ENCODE measurements around the gene C3orf18. TPM values are rescaled to one million over a fixed set of nuclear protein-coding genes. Genes with fewer than 3 reads are reported as not detected.

The C3orf18 gene
- total RNA-seq, 4 donors from 2014 or later, result 1.3 to 3.7 (median 2.2) TPM

- Histone ChIP-seq H3K4me3 (no peak overlapping the region), H3K9me3 (no peaks in the 10 kb centered on the region), H3K36me3 (peaks cover 16% of the 10 kb centered on the region), H3K27me3 (no peaks in the 10 kb centered on the region), H3K27ac (peak overlapping the region; percentile 68), H3K4me1 (peaks cover 26% of the 10 kb centered on the region)
- no peak for TF ChIP-seq EP300 (IDR thresholded peaks at IDR 0.05)
- no peak for TF ChIP-seq POLR2A (IDR thresholded peaks at IDR 0.05)
- no peak for TF ChIP-seq CTCF (IDR thresholded peaks at IDR 0.05)
- TF ChIP-seq POLR2AphosphoS5 (IDR thresholded peaks at IDR 0.05), result no peak
- 77% methylated on average over 2 of the region's 2 CpGs for WGBS
- no peak for DNase-seq (ENCODE audit: low spot score in 2 of 2)
These were observed 16.8 kb upstream of the C3orf18 start for GRCh38 chr3:50584391-50584790.

- TF ChIP-seq CTCF (IDR thresholded peaks at IDR 0.05) (no peak), POLR2A (IDR thresholded peaks at IDR 0.05) (no peak), POLR2AphosphoS5 (IDR thresholded peaks at IDR 0.05) (peak; percentile 26 to 91 (median 84))
- Histone ChIP-seq H3K27ac (peak overlapping the region; percentile 68), H3K4me1 (peaks cover 23% of the 10 kb centered on the region), H3K9me3 (no peaks in the 10 kb centered on the region), H3K36me3 (peaks cover 21% of the 10 kb centered on the region), H3K27me3 (no peaks in the 10 kb centered on the region), H3K4me3 (no peak overlapping the region)
- DNase-seq (ENCODE audit: low spot score in 2 of 2), result peak; percentile 91
- 67% methylated on average over 1 of the region's 6 CpGs for WGBS
These were observed 16.4 kb upstream of the C3orf18 start for GRCh38 chr3:50583897-50584296.

DNA sequence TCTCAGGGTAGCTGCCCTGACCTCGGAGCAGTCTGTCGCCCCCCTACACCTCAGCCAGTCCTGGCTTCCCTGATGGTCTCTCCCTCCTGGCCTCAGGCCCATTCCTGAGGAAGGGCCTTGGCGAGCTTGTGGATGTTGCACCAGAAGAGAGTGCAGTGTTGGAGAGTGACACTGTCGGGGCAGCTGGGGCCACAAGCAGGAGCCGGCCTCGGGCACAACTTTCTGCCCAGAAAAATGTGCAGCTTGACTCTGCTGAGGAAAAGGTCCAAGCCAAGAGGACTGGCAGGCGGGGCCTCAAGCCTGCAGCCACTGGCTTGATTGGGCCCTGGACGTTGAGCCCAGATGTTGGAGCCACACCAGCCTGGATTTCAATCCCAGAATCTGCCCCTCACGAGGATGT lies 14.5 kb upstream of the C3orf18 start:
- 66% methylated on average over 4 of the region's 9 CpGs for WGBS
- peaks cover 14% of the 10 kb centered on the region for H3K4me1 ChIP-seq
- no peak for DNase-seq (ENCODE audit: low spot score in 2 of 2)

GRCh38 chr3:50581459-50581842 lies 13.9 kb upstream of the C3orf18 start:
- no peak overlapping the region for H3K4me3 ChIP-seq
- no peaks in the 10 kb centered on the region for H3K9me3 ChIP-seq
- 100% methylated on average over 2 of the region's 2 CpGs for WGBS
- H3K27me3 ChIP-seq, result no peaks in the 10 kb centered on the region
- TF ChIP-seq EP300 (IDR thresholded peaks at IDR 0.05), result no peak
- no peak for TF ChIP-seq POLR2AphosphoS5 (IDR thresholded peaks at IDR 0.05)
- TF ChIP-seq CTCF (IDR thresholded peaks at IDR 0.05), result no peak
- TF ChIP-seq POLR2A (IDR thresholded peaks at IDR 0.05), result no peak
- peaks cover 43% of the 10 kb centered on the region for H3K36me3 ChIP-seq
- H3K4me1 ChIP-seq, result peaks cover 14% of the 10 kb centered on the region
- no peak for DNase-seq (ENCODE audit: low spot score in 2 of 2)
- H3K27ac ChIP-seq, result no peak overlapping the region

More for the DNA sequence above, 14.5 kb upstream of the C3orf18 start:
- TF ChIP-seq CTCF (IDR thresholded peaks at IDR 0.05) (no peak), EP300 (IDR thresholded peaks at IDR 0.05) (no peak), POLR2A (IDR thresholded peaks at IDR 0.05) (no peak), POLR2AphosphoS5 (IDR thresholded peaks at IDR 0.05) (no peak)
- Histone ChIP-seq H3K4me3 (no peak overlapping the region), H3K9me3 (no peaks in the 10 kb centered on the region), H3K27ac (no peak overlapping the region), H3K27me3 (no peaks in the 10 kb centered on the region), H3K36me3 (peaks cover 39% of the 10 kb centered on the region)

- Histone ChIP-seq H3K27me3 (no peaks in the 10 kb centered on the region), H3K4me3 (no peak overlapping the region), H3K9me3 (no peaks in the 10 kb centered on the region), H3K36me3 (peaks cover 43% of the 10 kb centered on the region), H3K27ac (no peak overlapping the region), H3K4me1 (peaks cover 14% of the 10 kb centered on the region)
- TF ChIP-seq POLR2A (IDR thresholded peaks at IDR 0.05), result no peak
- TF ChIP-seq POLR2AphosphoS5 (IDR thresholded peaks at IDR 0.05), result no peak
- no peak for DNase-seq (ENCODE audit: low spot score in 2 of 2)
- 72% methylated on average over 8 of the region's 9 CpGs for WGBS
These were observed 13.3 kb upstream of the C3orf18 start for GRCh38 chr3:50580683-50581458.
